Left cardiac atrium (tissue), 2 donors: ENCODE measurements around the gene GIMAP8. TPM values are rescaled to one million over a fixed set of nuclear protein-coding genes. Genes with fewer than 3 reads are reported as not detected.

Experiments used
- total RNA-seq, 2 donors: library from RNA; stranded (reverse); fragmentation: NEBNext Ultra II Directional; extraction: Animal tissue kit (Norgen Biotek cat#: 25700); gene quantifications; one replicate each; pipeline ENCODE4 v1.2.1, GENCODE V29; 2021
- donor health status: DM: no; HTN: yes; CAD: no; lungs with severe emphysema.
- donor health status: DM: yes; HTN: yes; CAD: no.

The GIMAP8 gene
- total RNA-seq, 2 donors from 2014 or later = 16.6 to 19.7 TPM

Other genes with a start within 250 kb of the GIMAP8 start
- 1 to 10 TPM; 4.3 to 5.7 TPM for gene LRRC61, start 127.3 kb upstream of the GIMAP8 start, total RNA-seq
- gene ACTR3C, start 127.1 kb upstream of the GIMAP8 start, total RNA-seq = 1 to 10 TPM; 3.7 to 4.9 TPM
- 100 to 1,000 TPM in 1 of 2 donors, 10 to 100 TPM in 1; 86.4 to 178 TPM for gene RARRES2, start 109.0 kb upstream of the GIMAP8 start, total RNA-seq
- 100 to 1,000 TPM; 100 to 108 TPM for gene REPIN1, start 81.8 kb upstream of the GIMAP8 start, total RNA-seq
- gene ZNF775, start 71.3 kb upstream of the GIMAP8 start, total RNA-seq = 1 to 10 TPM; 3.8 to 4.2 TPM
- gene GIMAP7, start 64.2 kb downstream of the GIMAP8 start, total RNA-seq = 10 to 100 TPM; 25.0 to 26.0 TPM
- 10 to 100 TPM; 30.2 to 40.4 TPM for gene GIMAP4, start 116.8 kb downstream of the GIMAP8 start, total RNA-seq
- gene GIMAP6, start 181.8 kb downstream of the GIMAP8 start, total RNA-seq = 10 to 100 TPM; 35.4 to 36.8 TPM
- gene GIMAP2, start 235.1 kb downstream of the GIMAP8 start, total RNA-seq = 1 to 10 TPM; 7.0 to 9.2 TPM